GM18520 (cell line): Measurements from ENCODE around the gene ANTXR1.

Experiments used
- ATAC-seq: cut with Tn5 transposase; IDR thresholded peaks from one replicate; pipeline ENCODE4 v1.9.1; 2021; ENCODE audit not compliant: unreplicated experiment

ANTXR1 gene

GRCh38 chr2:69003731-69004130, 9.2 kb upstream of the ANTXR1 start:
- no peak for ATAC-seq

GRCh38 chr2:69007169-69007568, 5.8 kb upstream of the ANTXR1 start:
- ATAC-seq, result no peak

GRCh38 chr2:69007603-69008002, 5.4 kb upstream of the ANTXR1 start:
- no peak for ATAC-seq

- no peak for ATAC-seq
Observed at GRCh38 chr2:69010437-69011194, 2.4 kb upstream of the ANTXR1 start.

GRCh38 chr2:69011611-69012157, 1.3 kb upstream of the ANTXR1 start:
- no peak for ATAC-seq

DNA sequence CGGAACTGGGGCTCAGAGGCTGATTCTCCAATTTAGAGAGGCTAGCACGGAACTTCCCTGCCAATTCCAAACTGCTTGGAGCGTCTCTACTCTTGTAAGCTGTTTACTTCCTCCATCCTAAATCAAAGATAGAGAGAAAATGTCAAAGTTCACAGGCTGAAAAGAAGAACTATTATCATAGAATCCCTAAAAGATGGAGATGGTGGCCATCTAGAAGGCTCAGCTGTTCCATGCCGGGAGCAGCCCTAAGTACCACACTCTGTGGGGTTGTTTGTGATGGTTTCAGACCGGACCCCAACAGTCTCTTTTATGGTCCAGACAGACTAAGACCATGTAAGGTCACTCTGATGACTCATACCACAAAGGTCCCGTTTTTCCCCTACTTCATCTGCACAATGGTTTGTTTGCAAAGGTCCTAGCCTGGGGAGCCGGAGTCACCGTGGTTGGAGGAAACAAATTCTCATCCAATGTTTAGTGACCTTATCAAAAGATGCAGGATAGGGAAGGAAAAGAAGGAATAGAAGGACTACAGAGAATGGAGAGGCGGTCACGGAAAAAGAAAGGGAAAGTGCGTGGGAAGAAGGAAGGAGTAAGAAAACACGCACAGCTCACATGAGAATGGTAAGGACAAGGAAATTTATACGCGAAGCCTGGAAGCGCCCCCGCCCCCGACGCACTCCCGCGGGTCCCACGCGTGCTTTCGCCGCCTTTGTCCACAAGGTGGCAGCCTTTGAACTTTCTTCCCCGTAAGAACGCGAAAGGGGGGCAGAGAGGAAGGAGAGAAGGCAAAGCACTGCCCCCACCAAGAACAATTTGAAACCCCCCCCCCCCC, 453 bp upstream of the ANTXR1 start:
- no peak for ATAC-seq

DNA sequence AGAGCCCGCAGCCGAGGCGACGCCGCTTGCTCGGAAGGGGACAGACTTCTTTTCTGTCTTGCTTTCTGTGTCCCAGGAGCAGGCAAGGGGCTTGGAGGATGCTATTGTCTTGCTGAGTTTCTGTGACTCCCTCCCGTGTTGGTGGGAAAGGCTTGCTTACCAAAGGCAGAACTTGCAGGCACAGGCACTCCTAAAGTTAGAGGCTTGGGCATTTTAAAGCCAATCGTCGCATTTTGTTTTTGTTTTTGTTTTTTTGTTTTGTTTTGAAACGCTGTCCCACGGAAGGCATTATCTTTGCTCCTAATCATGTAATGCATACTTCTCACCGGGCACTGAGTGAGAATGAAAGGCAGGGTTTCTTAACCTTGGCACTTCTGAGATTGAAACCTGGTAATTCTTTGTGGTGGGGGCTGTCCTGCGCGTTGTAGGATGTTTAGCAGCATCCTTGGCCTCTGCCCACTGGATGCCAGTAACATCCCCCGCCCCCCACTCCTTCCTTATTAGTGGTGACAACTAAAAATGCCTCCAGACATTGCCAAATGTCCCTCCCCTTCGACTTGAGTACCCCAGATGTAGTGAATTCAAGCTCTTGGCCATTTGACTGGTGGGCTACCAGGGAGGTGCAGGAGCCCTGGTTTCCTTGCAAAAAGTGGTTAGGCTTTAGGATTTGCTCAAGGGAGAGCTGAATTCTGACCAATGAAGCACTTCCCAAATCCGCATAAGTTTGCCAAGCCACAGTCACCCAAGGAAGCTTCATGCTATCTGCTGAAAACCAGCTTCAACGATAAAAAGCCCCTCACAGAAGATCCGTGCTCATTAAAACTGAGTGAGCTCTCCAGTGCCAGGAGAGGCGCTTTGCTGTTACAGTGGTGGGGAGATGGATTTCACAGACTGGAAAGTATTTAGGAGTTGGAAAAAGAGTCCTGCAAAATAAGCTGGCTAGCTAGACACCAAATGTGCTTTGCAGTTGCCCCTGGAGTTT, 1.2 kb downstream of the ANTXR1 start:
- no peak for ATAC-seq

DNA sequence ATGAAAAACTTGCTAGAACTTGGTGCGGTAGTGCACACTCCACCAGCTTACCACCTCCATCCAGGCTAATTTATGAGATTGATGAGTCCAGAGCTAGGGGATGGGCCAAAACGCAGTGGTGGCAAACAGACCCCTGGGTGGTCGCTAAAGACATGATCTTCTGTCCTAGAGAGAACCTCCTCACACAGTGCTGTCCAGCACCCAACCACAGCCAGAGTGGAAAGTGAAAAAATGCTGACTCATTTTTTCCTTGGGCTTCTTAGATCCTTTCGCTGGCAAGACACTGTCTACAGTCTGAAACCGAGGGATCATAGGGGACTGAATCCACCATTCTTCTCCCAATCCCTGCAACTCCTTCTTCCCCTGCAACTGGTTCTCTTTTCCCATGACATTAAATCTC, 4.1 kb downstream of the ANTXR1 start:
- ATAC-seq, result no peak

DNA sequence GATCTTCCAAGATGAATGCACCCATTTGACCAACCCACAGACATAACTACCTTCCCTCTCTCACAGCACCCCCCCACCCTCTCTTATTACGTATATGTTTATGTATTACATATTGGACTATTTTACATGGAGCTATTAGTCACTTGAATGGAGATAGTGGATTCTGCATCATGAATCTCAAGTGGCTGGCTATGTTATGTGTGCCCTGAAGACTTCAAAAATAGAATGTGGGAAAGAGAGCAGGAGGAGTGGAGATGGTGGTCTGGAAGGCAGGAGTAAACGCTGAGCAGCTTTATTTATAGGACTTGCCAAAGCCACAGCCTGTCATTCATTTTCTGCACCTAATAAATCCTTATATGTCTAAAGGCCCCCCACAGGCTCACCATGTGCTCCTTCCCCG, 4.9 kb downstream of the ANTXR1 start:
- no peak for ATAC-seq

DNA sequence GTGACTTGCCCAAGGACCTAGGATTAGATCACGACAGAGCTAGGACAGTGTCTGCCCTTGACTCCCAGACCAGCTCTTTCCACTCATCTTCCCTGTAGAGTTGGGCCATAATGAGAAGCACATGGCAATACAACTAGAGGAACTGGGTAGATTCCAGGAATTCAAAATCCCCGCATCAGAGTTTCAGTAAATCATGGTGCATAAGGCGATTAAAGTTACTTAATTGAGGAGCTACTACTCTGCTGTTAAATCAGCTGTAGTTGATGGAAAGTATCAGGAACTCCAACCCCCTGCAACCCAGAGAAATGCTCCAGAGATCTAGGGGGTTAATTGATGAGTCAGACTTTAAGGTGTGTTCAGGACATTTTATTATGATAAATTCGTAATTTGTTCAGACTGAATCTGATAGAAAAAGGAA, 5.7 kb downstream of the ANTXR1 start:
- ATAC-seq, result no peak

- ATAC-seq, result no peak
Observed at GRCh38 chr2:69020496-69021426, 7.8 kb downstream of the ANTXR1 start.

- no peak for ATAC-seq
Observed at GRCh38 chr2:69021727-69022126, 8.7 kb downstream of the ANTXR1 start.

DNA sequence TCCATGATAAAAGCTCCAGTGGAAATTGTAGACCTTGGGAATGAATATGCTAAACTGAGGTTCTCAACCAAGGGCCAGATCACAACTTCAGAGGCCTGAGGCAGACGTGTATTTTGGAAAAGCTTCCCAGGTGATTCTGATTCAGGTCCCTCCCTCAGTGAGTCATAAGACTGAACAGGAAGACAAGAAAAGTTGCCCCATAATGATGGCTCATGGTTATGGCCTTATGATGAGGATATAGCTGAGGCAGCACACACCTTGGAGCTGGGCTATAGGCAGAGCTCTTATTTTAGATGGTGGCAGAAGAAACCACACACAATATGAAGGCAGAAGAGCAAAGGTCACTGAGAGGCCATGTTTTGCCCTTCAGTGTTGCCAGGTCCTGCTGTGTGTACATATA, 9.6 kb downstream of the ANTXR1 start:
- no peak for ATAC-seq

- no peak for ATAC-seq
Observed at GRCh38 chr2:69023236-69023635, 10.3 kb downstream of the ANTXR1 start.

GRCh38 chr2:69026026-69026425, 13.0 kb downstream of the ANTXR1 start:
- ATAC-seq, result no peak

DNA sequence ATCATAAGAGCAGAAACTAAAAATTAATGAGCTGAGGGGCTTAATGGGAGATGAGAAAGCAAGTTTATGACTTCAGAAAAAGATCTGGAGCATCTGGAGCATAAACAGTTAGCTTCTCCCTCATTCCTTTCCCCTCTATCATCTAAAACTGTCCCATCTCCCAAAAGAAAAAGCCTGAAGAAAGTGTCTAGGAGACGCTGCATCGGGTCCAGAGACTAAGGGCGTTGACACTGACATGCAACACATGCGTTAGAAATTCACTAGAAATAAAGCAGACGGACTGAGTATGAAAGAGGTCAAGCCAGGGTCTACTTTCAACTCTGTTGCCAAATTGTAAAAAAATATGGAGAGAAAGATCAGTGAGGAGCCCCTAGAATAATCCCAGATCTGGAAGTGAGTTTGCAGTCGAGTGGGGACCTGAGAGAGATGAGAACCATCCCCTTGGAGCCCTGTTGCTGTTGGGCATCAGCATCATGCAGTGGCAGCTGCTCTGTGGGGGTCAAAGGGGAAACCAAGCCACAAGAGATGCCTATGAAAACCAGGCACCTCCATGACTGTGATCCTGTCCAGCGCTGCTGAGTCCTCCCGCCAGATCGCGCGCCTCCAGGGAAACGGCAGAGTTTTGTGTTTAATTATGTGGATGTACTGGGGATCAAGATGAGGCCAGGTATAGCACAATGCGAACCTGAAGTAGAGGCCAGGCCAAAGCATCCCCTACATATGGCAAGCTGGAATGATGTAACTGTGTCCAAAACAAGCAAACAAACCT, 13.9 kb downstream of the ANTXR1 start:
- no peak for ATAC-seq

GRCh38 chr2:69030800-69031428, 17.9 kb downstream of the ANTXR1 start:
- no peak for ATAC-seq

DNA sequence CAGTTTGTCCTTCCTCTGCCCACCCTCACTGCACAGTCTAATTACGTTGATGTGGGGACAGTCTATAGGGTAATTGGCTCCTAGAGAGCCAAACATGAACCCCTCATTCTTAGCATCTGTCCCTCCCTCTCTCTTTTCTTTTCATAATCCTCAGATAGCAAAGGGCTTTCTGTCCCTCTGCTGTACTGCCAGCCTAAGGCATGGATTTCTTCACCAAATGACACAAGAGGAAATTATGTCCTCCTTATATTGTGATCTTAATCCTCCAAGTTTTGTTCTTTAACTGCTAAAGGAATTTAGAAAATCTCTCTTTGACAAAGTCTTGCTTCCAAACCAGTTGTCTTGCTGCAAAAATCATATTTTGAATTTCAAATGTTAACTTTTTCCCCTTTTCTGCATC, 18.5 kb downstream of the ANTXR1 start:
- ATAC-seq, result no peak

DNA sequence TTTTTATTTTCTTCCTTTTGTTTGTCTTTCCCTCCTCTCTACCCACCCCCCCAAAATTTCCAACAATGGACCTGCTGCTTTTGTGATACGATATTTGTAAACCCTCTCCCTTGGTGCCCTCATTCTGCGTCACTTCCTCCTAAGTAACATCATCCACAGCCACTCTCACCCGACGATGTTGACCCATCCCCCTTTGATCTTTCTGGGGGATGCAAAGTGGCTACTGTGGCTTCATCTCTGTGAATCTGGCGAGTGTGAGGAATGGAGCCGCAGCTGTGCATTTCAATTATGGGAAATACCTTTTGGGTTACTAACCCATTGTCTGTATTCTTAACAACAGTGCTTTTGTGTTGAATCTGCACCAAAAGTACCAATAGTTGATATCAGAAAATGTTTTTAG, 19.4 kb downstream of the ANTXR1 start:
- ATAC-seq, result no peak
